HG03575 (cell line): ENCODE results near the gene HMGCS1.
"Not testable (repeated sequence)": the region's sequence is repeated elsewhere in the genome, so short reads cannot be mapped to it uniquely, and the experiment has no call there.

Experiments
- ATAC-seq: cut with Tn5 transposase; IDR thresholded peaks from one replicate; pipeline ENCODE4 v1.9.1; 2021; ENCODE audit not compliant: unreplicated experiment, insufficient number of reproducible peaks, low FRiP score; ENCODE audit errors: extremely low read depth

The HMGCS1 gene

GRCh38 chr5:43313035-43313853 lies at the start of gene HMGCS1:
TSS of gene HMGCS1 (minus strand) at chr5:43313412. CDS start at chr5:43298965, 14,447 bp downstream.
- peak; percentile 89 for ATAC-seq

GRCh38 chr5:43358726-43359125 lies 45.5 kb upstream of the HMGCS1 start:
- no peak for ATAC-seq

GRCh38 chr5:43358301-43358700 lies 45.1 kb upstream of the HMGCS1 start:
- ATAC-seq: no peak

- no peak for ATAC-seq
Measured at GRCh38 chr5:43357878-43358281, 44.7 kb upstream of the HMGCS1 start.

DNA sequence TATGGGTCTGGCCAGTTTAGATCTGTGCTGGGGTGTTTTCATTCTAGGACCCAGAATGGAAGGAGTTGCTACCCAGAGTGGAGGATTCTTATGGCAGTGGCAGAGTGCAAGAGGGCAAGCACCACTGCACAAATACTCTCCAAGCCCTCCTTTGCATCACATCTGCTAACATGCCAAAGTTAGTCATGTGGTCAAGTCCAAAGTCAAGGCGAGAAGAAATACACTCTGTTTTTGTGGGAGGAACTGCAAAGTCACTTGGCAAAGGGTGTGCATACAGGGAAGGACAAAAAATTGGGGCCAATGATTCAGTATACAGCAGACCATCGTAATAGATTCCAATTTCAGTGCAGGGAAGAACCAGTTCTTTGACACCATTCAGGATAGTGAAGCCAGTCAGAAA lies 43.9 kb upstream of the HMGCS1 start:
- no peak for ATAC-seq

- no peak for ATAC-seq
Measured at GRCh38 chr5:43354774-43355173, 41.6 kb upstream of the HMGCS1 start.

DNA sequence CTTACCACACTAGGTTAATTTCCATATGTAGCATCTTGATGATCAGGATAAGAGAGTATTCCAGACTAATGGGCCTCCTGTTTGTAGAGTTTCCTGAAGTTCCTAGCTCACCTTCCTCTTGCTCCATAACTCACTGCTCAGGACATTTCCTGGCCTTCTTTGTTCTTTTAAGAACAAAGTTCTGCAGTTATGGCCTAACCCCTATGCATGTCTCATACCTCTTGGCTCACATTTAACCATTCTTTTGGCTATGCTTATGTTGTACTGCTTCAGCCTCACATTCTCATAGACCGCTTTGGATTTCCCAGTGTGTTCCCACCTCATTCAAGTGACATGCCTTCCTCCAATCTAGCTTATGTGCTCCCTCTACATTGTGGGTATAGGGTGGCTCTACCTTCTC lies 40.5 kb upstream of the HMGCS1 start:
- no peak for ATAC-seq

- no peak for ATAC-seq
Measured at GRCh38 chr5:43352915-43353314, 39.7 kb upstream of the HMGCS1 start.

GRCh38 chr5:43352131-43352530 lies 38.9 kb upstream of the HMGCS1 start:
- ATAC-seq: no peak

DNA sequence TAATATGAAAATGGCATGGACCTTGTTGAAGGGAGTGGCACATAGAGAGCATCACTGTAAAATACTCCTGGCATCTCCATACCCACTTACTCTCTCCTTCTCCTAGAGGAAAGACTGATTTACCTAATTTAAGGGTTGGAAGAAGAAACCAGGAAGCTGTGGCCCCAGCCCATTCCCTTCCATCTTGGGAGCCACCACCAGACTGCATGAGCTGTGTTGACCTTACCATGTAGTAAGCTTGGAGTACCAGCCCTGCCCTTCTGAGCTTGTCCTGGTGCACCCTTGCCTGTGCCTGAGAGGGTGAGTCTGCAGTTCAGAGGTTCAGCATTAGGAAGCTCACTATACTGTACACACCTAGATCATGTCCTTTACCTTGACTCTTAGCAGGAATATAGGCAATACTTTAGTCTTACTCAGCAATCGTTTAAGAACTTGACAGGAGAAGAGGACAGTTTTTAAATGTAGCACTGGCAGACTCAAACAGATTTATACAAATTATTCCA lies 35.7 kb upstream of the HMGCS1 start:
- ATAC-seq: no peak

GRCh38 chr5:43348207-43348606 lies 35.0 kb upstream of the HMGCS1 start:
- ATAC-seq: no peak

DNA sequence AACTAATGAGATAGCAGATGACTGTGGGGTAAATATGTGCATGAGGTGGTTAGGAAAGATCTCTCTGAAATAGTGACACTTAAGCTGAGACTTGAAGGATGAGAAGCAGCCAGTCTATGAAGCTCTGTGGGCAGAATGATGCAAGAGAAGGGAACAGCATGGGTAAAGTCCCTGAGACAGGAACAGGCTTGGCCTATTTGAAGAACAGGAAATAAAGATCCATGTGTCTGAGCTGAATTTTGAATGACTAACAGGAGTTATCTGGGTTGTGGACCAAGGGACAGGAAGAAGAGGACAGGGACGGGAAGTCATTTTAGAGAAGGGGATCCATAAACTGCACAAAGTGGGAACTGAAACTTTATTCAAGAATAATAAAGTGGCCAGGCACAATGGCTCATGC lies 25.6 kb upstream of the HMGCS1 start:
- no peak for ATAC-seq

DNA sequence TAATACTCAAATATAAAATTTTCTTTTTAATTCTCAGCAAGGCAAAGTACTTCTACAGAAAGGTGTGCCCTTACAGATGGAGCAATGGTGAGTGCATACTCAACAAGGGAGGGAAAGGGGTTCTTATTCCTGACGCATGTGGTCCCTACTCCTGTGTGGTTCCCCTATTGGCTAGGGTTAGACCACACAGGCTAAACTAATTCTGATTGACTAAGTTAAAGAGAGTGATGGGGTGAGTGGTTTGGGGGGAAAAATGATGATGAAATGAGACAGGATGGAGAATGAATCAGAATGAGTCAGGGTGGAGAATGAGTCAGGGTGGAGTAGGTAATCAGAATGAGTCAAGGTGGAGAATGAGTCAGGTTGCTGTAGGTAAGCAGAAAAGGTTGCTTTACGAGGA lies 22.9 kb upstream of the HMGCS1 start:
- no peak for ATAC-seq

DNA sequence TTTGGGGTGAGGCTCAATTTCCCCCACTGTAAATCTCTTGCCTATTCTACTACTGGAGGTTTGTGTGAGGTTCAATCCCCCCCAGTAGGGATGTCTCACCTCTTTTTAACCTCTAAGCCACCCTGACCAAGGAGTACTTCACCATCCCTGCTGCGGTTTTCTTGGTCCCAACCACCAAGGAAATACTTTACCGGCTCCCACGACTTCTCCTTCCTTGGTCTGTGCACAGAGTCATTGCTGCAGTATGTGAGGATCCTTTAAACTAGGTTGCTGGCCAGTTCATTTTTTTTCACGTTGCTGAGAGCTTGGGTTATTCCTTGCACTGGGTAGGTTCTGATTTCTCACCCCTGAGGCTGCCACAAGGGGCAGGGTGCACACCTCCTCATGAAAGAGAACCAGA lies 22.5 kb upstream of the HMGCS1 start:
- ATAC-seq: no peak

DNA sequence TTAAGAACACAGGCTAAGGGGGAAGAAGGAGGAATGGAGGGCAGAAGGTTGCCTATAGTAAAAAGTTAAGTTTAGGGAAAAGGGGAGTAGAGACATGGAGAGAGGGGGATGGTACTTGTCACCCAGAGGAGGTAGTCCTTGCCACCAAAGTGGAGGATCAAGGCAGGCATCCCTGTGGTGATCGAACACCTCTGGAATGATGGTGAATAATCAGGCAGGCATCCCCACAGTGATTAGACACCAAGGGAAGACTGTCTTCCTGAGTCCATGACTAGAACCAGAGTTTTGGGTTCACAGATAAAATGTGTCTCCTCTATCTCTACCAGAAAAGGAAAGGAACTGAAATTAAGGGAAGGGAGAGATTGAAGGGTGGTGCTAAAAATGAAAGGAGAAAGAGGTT lies 19.2 kb upstream of the HMGCS1 start:
- no peak for ATAC-seq

GRCh38 chr5:43325624-43326023 lies 12.4 kb upstream of the HMGCS1 start:
- not testable (repeated sequence) for ATAC-seq

DNA sequence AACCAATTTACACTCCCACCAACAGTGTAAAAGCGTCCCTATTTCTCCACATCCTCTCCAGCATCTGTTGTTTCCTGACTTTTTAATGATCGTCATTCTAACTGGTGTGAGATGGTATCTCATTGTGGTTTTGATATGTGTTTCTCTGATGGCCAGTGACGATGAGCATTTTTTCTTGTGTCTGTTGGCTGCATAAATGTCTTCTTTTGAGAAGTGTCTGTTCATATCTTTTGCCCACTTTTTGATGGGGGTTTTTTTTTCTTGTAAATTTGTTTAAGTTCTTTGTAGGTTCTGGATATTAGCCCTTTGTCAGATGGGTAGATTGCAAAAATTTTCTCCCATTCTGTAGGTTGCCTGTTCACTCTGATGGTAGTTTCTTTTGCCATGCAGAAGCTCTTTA lies 10.3 kb upstream of the HMGCS1 start:
- not testable (repeated sequence) for ATAC-seq

DNA sequence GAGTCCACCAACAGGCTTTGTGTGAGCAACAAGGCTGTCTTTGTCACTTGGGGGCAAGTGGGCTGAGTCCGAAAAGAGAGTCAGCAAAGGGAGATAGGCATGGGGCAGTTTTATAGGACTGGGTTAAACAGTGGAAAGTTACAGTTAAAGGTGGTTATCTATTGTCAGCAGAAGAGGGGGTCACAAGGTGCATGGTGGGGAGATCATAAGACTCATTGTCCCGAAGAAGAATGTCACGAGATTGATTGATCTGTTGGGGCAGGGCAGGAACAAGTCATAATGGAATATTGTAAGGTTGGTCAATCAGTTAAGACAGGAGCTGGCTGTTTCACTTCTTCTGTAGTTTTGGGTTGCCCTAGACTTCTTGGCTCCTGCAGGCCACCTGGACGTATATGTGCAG lies 7.6 kb upstream of the HMGCS1 start:
- ATAC-seq: no peak

DNA sequence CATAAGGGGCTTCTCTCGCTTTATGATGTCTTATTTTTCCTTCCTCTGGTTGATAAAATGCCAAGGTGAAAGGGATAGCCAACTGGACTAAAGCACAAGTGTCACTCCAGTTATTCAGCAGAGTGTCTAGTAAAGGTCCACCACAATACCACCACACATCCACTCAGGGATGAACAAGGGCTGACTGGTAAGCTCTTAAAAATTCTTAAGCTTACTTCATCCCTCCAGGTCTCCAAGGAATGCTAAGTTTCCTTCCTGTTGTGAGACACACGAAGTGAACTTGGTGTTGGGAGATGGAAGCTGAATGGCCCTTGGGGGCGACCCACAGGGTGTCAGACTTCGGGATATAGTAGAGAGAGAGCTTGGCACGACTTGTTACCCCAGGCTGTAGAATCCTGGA lies 3.2 kb upstream of the HMGCS1 start:
- no peak for ATAC-seq

GRCh38 chr5:43315682-43316081 lies 2.5 kb upstream of the HMGCS1 start:
- ATAC-seq: no peak

- ATAC-seq: no peak
Measured at GRCh38 chr5:43315263-43315662, 2.1 kb upstream of the HMGCS1 start.
